NCI-H446 treated with DMSO at 0.1 percent for 48 hours (cell line): Measurements from ENCODE around the gene SCN4A.
"Not testable (repeated sequence)": the region's sequence is repeated elsewhere in the genome, so short reads cannot be mapped to it uniquely, and the experiment has no call there.

ENCODE experiments used
- DNase-seq: peaks from one replicate; lab custom pipeline; 2025; lab: John Stamatoyannopoulos, UW

Gene SCN4A

GRCh38 chr17:63916566-63917185, 56.0 kb downstream of the SCN4A start:
- DNase-seq = no peak

- DNase-seq = not testable (repeated sequence)
These were observed 57.0 kb downstream of the SCN4A start for GRCh38 chr17:63915753-63916152.

- no peak for DNase-seq
These were observed 58.2 kb downstream of the SCN4A start for GRCh38 chr17:63914471-63914870.

- DNase-seq = no peak
These were observed 61.0 kb downstream of the SCN4A start for GRCh38 chr17:63911657-63912100.

- DNase-seq = no peak
These were observed 61.6 kb downstream of the SCN4A start, which contains the start of gene CSHL1 for GRCh38 chr17:63911041-63911635. Gene CSHL1, minus strand, starts transcription at chr17:63911258. Its CDS starts 62 bp downstream, at chr17:63911196.

- DNase-seq = no peak
These were observed 62.6 kb downstream of the SCN4A start for GRCh38 chr17:63910096-63910495.

- DNase-seq = not testable (repeated sequence)
These were observed 63.1 kb downstream of the SCN4A start for GRCh38 chr17:63909586-63909985.

GRCh38 chr17:63907161-63907778, 65.4 kb downstream of the SCN4A start:
- DNase-seq = not testable (repeated sequence)

- DNase-seq = not testable (repeated sequence)
These were observed 67.9 kb downstream of the SCN4A start for GRCh38 chr17:63904796-63905195.

GRCh38 chr17:63903787-63904201, 68.9 kb downstream of the SCN4A start:
- not testable (repeated sequence) for DNase-seq

- DNase-seq = not testable (repeated sequence)
These were observed 70.7 kb downstream of the SCN4A start for GRCh38 chr17:63901971-63902370.

GRCh38 chr17:63898899-63899798, 73.6 kb downstream of the SCN4A start:
- not testable (repeated sequence) for DNase-seq

GRCh38 chr17:63896524-63897354, 76.0 kb downstream of the SCN4A start, which contains the start of gene CSH1:
Gene CSH1, minus strand, starts transcription at chr17:63896574. Its CDS starts 63 bp downstream, at chr17:63896511.
- DNase-seq = not testable (repeated sequence)

- DNase-seq = not testable (repeated sequence)
These were observed 77.9 kb downstream of the SCN4A start for GRCh38 chr17:63894821-63895220.

GRCh38 chr17:63894021-63894420, 78.7 kb downstream of the SCN4A start:
- DNase-seq = not testable (repeated sequence)

GRCh38 chr17:63892316-63893037, 80.2 kb downstream of the SCN4A start:
- not testable (repeated sequence) for DNase-seq

GRCh38 chr17:63889026-63889848, 83.5 kb downstream of the SCN4A start:
- not testable (repeated sequence) for DNase-seq
